ENCODE results near the gene AMACR.
"Not testable (repeated sequence)": the region's sequence is repeated elsewhere in the genome, so short reads cannot be mapped to it uniquely, and the experiment has no call there.

Gene AMACR

GRCh38 chr5:33964132-33964700 is 43.6 kb downstream of the AMACR start:
- no peak for DNase-seq

GRCh38 chr5:33958176-33958575 is 49.7 kb downstream of the AMACR start:
- DNase-seq = no peak

- DNase-seq = no peak
Observed at GRCh38 chr5:33957577-33958150, 50.2 kb downstream of the AMACR start.

- not testable (repeated sequence) for DNase-seq
Observed at GRCh38 chr5:33952175-33952574, 55.7 kb downstream of the AMACR start.

- no peak for DNase-seq
Observed at GRCh38 chr5:33944543-33945132, 63.2 kb downstream of the AMACR start.

DNA sequence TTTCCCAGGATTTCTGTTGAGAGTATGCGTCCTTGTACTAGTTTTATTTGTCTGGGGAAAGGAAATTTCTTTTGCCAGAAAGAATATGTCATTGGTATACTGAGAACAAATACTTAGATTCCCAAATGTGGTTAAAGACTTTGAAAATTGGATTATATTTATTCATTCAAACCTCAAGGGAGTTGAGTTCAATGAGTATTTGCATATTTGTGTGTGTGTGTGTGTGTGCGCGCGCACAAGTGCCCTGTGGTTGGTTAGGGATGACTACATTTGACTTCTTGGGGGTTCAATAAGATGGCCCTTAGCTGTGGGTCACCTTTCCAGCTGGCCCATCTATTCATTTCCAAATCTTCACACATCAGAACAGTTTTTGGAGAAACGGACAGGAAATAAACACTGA is 66.8 kb downstream of the AMACR start:
- DNase-seq = no peak

GRCh38 chr5:33939556-33940262 is 68.1 kb downstream of the AMACR start:
- DNase-seq = no peak

DNA sequence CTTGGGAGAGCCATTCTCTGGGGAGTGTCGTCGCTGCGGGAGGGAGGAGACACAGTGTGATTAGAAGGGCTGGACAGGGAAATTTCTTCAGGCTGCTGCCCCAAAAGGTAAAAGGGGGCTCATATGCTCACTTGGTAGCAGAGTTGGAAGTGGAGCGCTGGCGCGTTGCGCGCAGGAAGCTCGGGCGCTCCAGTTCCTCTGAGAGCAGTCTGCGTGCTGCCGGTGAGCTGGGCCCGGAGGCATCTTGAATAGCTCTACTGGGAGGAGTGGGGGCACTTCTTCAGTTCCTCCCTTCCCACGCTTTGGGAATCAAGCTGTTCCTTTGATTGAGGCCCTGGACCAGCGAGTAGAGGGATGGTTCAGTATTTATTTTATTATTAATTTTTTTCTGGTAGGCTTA is 69.0 kb downstream of the AMACR start:
- no peak for DNase-seq

DNA sequence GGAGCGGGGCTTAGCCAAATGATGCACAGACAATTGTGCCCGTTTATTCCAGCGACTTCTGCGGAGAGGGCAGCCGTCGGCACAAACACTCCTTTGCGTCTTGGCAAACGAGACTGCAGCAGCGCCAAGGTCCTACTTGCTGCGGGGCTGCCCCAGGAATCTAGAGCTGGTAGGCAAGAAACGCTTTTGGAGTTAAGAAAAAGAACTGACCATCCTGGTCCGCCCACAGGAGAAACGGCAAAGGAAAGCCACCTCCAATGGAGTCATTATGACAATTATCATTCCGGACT is 69.4 kb downstream of the AMACR start:
- DNase-seq = no peak

GRCh38 chr5:33937707-33938506 is 69.9 kb downstream of the AMACR start:
- no peak for DNase-seq

DNA sequence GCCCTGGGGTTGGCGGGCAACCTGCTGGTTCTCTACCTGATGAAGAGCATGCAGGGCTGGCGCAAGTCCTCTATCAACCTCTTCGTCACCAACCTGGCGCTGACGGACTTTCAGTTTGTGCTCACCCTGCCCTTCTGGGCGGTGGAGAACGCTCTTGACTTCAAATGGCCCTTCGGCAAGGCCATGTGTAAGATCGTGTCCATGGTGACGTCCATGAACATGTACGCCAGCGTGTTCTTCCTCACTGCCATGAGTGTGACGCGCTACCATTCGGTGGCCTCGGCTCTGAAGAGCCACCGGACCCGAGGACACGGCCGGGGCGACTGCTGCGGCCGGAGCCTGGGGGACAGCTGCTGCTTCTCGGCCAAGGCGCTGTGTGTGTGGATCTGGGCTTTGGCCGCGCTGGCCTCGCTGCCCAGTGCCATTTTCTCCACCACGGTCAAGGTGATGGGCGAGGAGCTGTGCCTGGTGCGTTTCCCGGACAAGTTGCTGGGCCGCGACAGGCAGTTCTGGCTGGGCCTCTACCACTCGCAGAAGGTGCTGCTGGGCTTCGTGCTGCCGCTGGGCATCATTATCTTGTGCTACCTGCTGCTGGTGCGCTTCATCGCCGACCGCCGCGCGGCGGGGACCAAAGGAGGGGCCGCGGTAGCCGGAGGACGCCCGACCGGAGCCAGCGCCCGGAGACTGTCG is 70.7 kb downstream of the AMACR start:
- DNase-seq = no peak

- DNase-seq = no peak
Observed at GRCh38 chr5:33936381-33937016, 71.4 kb downstream of the AMACR start, which contains the start of gene RXFP3. Gene RXFP3 (plus strand): TSS chr5:33936386. CDS start chr5:33936741, 355 bp downstream.
